GM12878 (cell line): ENCODE data around the gene ABT1. TPM values are rescaled to one million over a fixed set of nuclear protein-coding genes. Genes with fewer than 3 reads are reported as not detected.

Source experiments
- ATAC-seq: fragments of 200-7000 bp; cut with Tn5 transposase; 3 replicates; pipeline ENCODE4 v1.9.1; 2020; ENCODE audit warnings: mild to moderate bottlenecking, moderate library complexity
- BruUV-seq: library from RNA; stranded (reverse); fragments of 400-500 nt; replicated peaks from 2 replicates; lab custom pipeline; 2021; lab: Mats Ljungman, UMichigan
- CTCF ChIA-PET: fragments of 300-600 bp; sonication (Branson Sonifier 250); formaldehyde crosslinking; extraction: SDS; loops from one replicate; lab custom pipeline; 2021; ENCODE audit warnings: inconsistent platforms; lab: Yijun Ruan, JAX
- POLR2A ChIA-PET: fragments of 350-600 bp; formaldehyde crosslinking; extraction: SDS; loops from one replicate; lab custom pipeline; 2021; ENCODE audit warnings: inconsistent platforms; lab: Charles Lee
- RAD21 ChIA-PET: fragments of 300-600 bp; sonication (Branson Sonifier 250); formaldehyde crosslinking; loops from one replicate; lab custom pipeline; 2023; ENCODE audit warnings: antibody characterized with exemption; ENCODE audit not compliant: unreplicated experiment; lab: Charles Lee
- SMC1A ChIA-PET: fragments of 300-600 bp; sonication (Branson Sonifier 250); formaldehyde crosslinking; loops from one replicate; lab custom pipeline; 2023; ENCODE audit not compliant: unreplicated experiment, uncharacterized antibody; lab: Charles Lee
- DNase-seq: peaks from one replicate; pipeline ENCODE4 v3.0.0-alpha.2; 2011; ENCODE audit warnings: low read depth, low spot score
- FAIRE-seq: peaks from 3 replicates; lab custom pipeline; 2011; peaks lifted over from hg19 to GRCh38; lab: Jason Lieb, UNC
- H2AFZ ChIP-seq: 2 replicates; pipeline ENCODE4 v1.6.0; 2011; ENCODE audit warnings: low read depth, low read length, control low read depth; ENCODE audit not compliant: control insufficient read depth
- H3K27ac ChIP-seq: 2 replicates; pipeline ENCODE4 v1.5.1; 2011; ENCODE audit warnings: control low read depth; ENCODE audit not compliant: control insufficient read depth, insufficient read depth
- H3K27me3 ChIP-seq, 2 experiments: replicated peaks in 1 of 2; 2 replicates each; pipeline versions ENCODE4 v1.6.0 to v1.6.1; 2011; ENCODE audit warnings: low read length in 1 of 2; ENCODE audit not compliant: control insufficient read depth in 2 of 2, insufficient read depth in 2 of 2
- H3K36me3 ChIP-seq, 2 experiments: 2 replicates each; pipeline ENCODE4 v1.5.1; 2011; ENCODE audit warnings: low read length in 1 of 2; ENCODE audit not compliant: control insufficient read depth in 2 of 2, insufficient read depth in 2 of 2
- H3K4me1 ChIP-seq: 2 replicates; pipeline ENCODE4 v1.6.1; 2011; ENCODE audit warnings: mild to moderate bottlenecking, low read length, moderate library complexity, mixed read lengths; ENCODE audit not compliant: control insufficient read depth, insufficient read depth
- H3K4me2 ChIP-seq: 2 replicates; pipeline ENCODE4 v1.6.0; 2011; ENCODE audit warnings: control low read depth; ENCODE audit not compliant: control insufficient read depth, insufficient read depth
- H3K4me3 ChIP-seq: fragments of 200-600 bp; sonication (generic); 2 replicates; pipeline ENCODE4 v1.5.1; 2016
- H3K79me2 ChIP-seq: 2 replicates; pipeline ENCODE4 v1.6.0; 2011; ENCODE audit warnings: low read length; ENCODE audit not compliant: control insufficient read depth, insufficient read depth
- H3K9ac ChIP-seq: 2 replicates; pipeline ENCODE4 v1.8.0; 2011; ENCODE audit warnings: low read length, control low read depth, mixed read lengths; ENCODE audit not compliant: control insufficient read depth, insufficient read depth
- H3K9me3 ChIP-seq: replicated peaks from 3 replicates; pipeline ENCODE4 v1.5.1; 2011; ENCODE audit warnings: mild to moderate bottlenecking, low read length; ENCODE audit not compliant: control insufficient read depth, insufficient read depth
- H4K20me1 ChIP-seq: 2 replicates; pipeline ENCODE4 v1.6.0; 2011; ENCODE audit not compliant: control insufficient read depth, insufficient read depth
- ATF7 ChIP-seq: fragments of 450-650 bp; IDR thresholded peaks from 2 replicates; pipeline ENCODE4 v1.6.1; 2016; ENCODE audit warnings: low read depth, mild to moderate bottlenecking
- BACH1 ChIP-seq: fragments of 450-650 bp; IDR thresholded peaks from 2 replicates; pipeline ENCODE4 v1.6.1; 2017; ENCODE audit warnings: mild to moderate bottlenecking, borderline replicate concordance
- BHLHE40 ChIP-seq, 2 experiments: fragments of 450-650 bp in 1 of 2; IDR thresholded peaks; 2 replicates each; pipeline ENCODE4 v1.6.1; 2011 to 2017; ENCODE audit warnings: low read depth in 2 of 2, borderline replicate concordance in 1 of 2, improper control_type of control experiment in 1 of 2, low read length in 1 of 2, mild to moderate bottlenecking in 1 of 2
- CBX3 ChIP-seq: fragments of 200-600 bp; sonication (generic); IDR thresholded peaks from 2 replicates; pipeline ENCODE4 v1.6.1; 2016; ENCODE audit warnings: low read depth, borderline replicate concordance
- DPF2 ChIP-seq: fragments of 450-650 bp; IDR thresholded peaks from 2 replicates; pipeline ENCODE4 v1.6.1; 2017; ENCODE audit warnings: mild to moderate bottlenecking
- EZH2 ChIP-seq: IDR thresholded peaks from 2 replicates; pipeline ENCODE4 v1.6.1; 2012; ENCODE audit warnings: low read depth, mild to moderate bottlenecking, control low read depth, inconsistent platforms, low read length, borderline replicate concordance; ENCODE audit not compliant: control insufficient read depth
- FOXK2 ChIP-seq: fragments of 450-650 bp; IDR thresholded peaks from 2 replicates; pipeline ENCODE4 v1.6.1; 2017; ENCODE audit warnings: mild to moderate bottlenecking, moderate library complexity
- IKZF1 ChIP-seq: fragments of 450-650 bp; conservative IDR thresholded peaks from 2 replicates; pipeline ENCODE4 v1.6.1; 2017; ENCODE audit warnings: antibody characterized with exemption, mild to moderate bottlenecking
- MYC ChIP-seq: IDR thresholded peaks from 2 replicates; pipeline ENCODE4 v1.6.1; 2011; ENCODE audit warnings: mild to moderate bottlenecking, low read length, moderate library complexity, inconsistent platforms; ENCODE audit not compliant: insufficient read depth, insufficient replicate concordance, insufficient read length, severe bottlenecking
- NR2F1 ChIP-seq: fragments of 450-650 bp; conservative IDR thresholded peaks from 2 replicates; pipeline ENCODE4 v1.6.1; 2017; ENCODE audit warnings: mild to moderate bottlenecking
- RELA ChIP-seq: fragments of 450-650 bp; IDR thresholded peaks from 2 replicates; pipeline ENCODE4 v1.8.0; 2014; ENCODE audit warnings: borderline replicate concordance; ENCODE audit not compliant: partially characterized antibody
- RELB ChIP-seq: fragments of 450-650 bp; IDR thresholded peaks from 2 replicates; pipeline ENCODE4 v1.6.1; 2017; ENCODE audit warnings: low read depth, mild to moderate bottlenecking, moderate library complexity
- SMAD1 ChIP-seq: fragments of 450-650 bp; IDR thresholded peaks from 2 replicates; pipeline ENCODE4 v1.6.1; 2018; ENCODE audit warnings: mild to moderate bottlenecking, low read depth; ENCODE audit not compliant: partially characterized antibody
- SMARCA5 ChIP-seq: fragments of 450-650 bp; IDR thresholded peaks from 2 replicates; pipeline ENCODE4 v1.6.1; 2017; ENCODE audit warnings: mild to moderate bottlenecking
- SPI1 ChIP-seq: IDR thresholded peaks from 2 replicates; pipeline ENCODE4 v1.6.1; 2011; ENCODE audit warnings: low read depth, mild to moderate bottlenecking, low read length, moderate library complexity, borderline replicate concordance; ENCODE audit not compliant: insufficient read depth
- STAT1 ChIP-seq: fragments of 450-650 bp; conservative IDR thresholded peaks from 2 replicates; pipeline ENCODE4 v1.6.1; 2014; ENCODE audit warnings: antibody characterized with exemption, mild to moderate bottlenecking
- ZNF592 ChIP-seq: fragments of 450-650 bp; IDR thresholded peaks from 2 replicates; pipeline ENCODE4 v1.6.1; 2017; ENCODE audit warnings: mild to moderate bottlenecking, moderate library complexity
- ZSCAN29 ChIP-seq: fragments of 450-650 bp; IDR thresholded peaks from 2 replicates; pipeline ENCODE4 v1.6.1; 2017; ENCODE audit warnings: mild to moderate bottlenecking, moderate library complexity
- WGBS: methylation state at CpG from one replicate; pipeline ENCODE4 v1.1.6; 2016; ENCODE audit warnings: low lambda C conversion rate; ENCODE audit not compliant: insufficient replicate concordance, insufficient coverage; ENCODE audit errors: missing lambda C conversion rate; 5-methylcytosine and 5-hydroxymethylcytosine counted together
- in situ Hi-C: fragments of 300-500 bp; cut with MboI; formaldehyde crosslinking; loops from 9 replicates; pipeline ENCODE4 v1.14.3; 2018; ENCODE audit warnings: mixed read lengths
- intact Hi-C: fragments of 100-400 bp; cut with micrococcal nuclease; formaldehyde crosslinking; loops from one replicate; pipeline ENCODE4 v1.14.2; 2022; ENCODE audit not compliant: unreplicated experiment
- polyA plus RNA-seq, 11 experiments: library from polyadenylated mRNA; depleted of rRNA in 4 of 11; unstranded in 6 of 11; stranded (reverse) in 5 of 11; fragments of >200 nt; fragmentation: Nextera tagmentation in 4 of 11; fragmentation: Illumina TruSeq in 1 of 11; extraction: Ambion mirVana in 4 of 11; extraction: Trizol in 1 of 11; gene quantifications; 1 replicate in 1 of 11; 2 replicates in 10 of 11; pipeline versions ENCODE4 v1.2.1 to v1.2.3, GENCODE V29; 2011 to 2016; ENCODE audit warnings: inconsistent platforms in 2 of 11, missing spikeins in 2 of 11, low read depth in 1 of 11
- total RNA-seq, 4 experiments: library from RNA; depleted of rRNA in 3 of 4; stranded (reverse); fragments of >200 nt in 3 of 4; fragmentation: Illumina TruSeq in 1 of 4; extraction: Trizol in 1 of 4; gene quantifications; 2 replicates each; pipeline versions ENCODE4 v1.2.1 to v1.2.3, GENCODE V29; 2013 to 2021
- TF ChIP-seq, protein P1 (sequence below): fragments of 450-650 bp; IDR thresholded peaks from 2 replicates; pipeline ENCODE4 v1.6.1; 2016; ENCODE audit warnings: mild to moderate bottlenecking

Gene ABT1
- total and polyA plus RNA-seq, 10 of the 15 experiments (the other 5 are each of a cell fraction or from before 2014, with no cell fraction given): 8.4 to 43.5 (median 28.2) TPM

GRCh38 chr6:26599591-26599990 is 2.8 kb downstream of the ABT1 start:
- SMC1A ChIA-PET: no interaction called here
- Histone ChIP-seq H3K4me1 (peaks cover 18% of the 10 kb centered on the region), H3K4me2 (0 out of 2 replicates have a peak overlapping the region, but pooled peaks have one; percentile 35), H4K20me1 (no peaks in the 10 kb centered on the region), H2AFZ (no peak overlapping the region), H3K9ac (no peak overlapping the region), H3K27ac (no peak overlapping the region), H3K36me3 (peaks cover 1 to 15% of the 10 kb centered on the region in 2 experiments; a peak in 2 of 4 replicates), H3K27me3 (no peaks in the 10 kb centered on the region), H3K9me3 (no peaks in the 10 kb centered on the region), H3K79me2 (peaks cover 21% of the 10 kb centered on the region), H3K4me3 (no peak overlapping the region)
- FAIRE-seq (no peak), ATAC-seq (peak; percentile 23; the same call in 2 of the 3 replicates), DNase-seq (no peak)
- CTCF ChIA-PET: no interaction called here
- WGBS: 94% methylated on average over 1 of the region's 1 CpG
- RAD21 ChIA-PET: no interaction called here
- POLR2A ChIA-PET: no interaction called here
- intact Hi-C loops (loop anchor here (10.0 kb wide), 1 partner anchor 425 kb away; no protein-coding TSS in a partner anchor), in situ Hi-C loops (no loop called here)
- BruUV-seq: no TSS peak
- TF ChIP-seq, protein P1, sequence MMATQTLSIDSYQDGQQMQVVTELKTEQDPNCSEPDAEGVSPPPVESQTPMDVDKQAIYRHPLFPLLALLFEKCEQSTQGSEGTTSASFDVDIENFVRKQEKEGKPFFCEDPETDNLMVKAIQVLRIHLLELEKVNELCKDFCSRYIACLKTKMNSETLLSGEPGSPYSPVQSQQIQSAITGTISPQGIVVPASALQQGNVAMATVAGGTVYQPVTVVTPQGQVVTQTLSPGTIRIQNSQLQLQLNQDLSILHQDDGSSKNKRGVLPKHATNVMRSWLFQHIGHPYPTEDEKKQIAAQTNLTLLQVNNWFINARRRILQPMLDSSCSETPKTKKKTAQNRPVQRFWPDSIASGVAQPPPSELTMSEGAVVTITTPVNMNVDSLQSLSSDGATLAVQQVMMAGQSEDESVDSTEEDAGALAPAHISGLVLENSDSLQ: no peak; the same call in 1 of the 2 replicates
- TF ChIP-seq ZSCAN29 (peak; percentile 98), ATF7 (0 out of 2 replicates have a peak, but pooled peaks have one; percentile 23), STAT1 (no peak), CBX3 (no peak), BHLHE40 (IDR thresholded peaks at IDR 0.05; ENCODE audit: borderline replicate concordance in 1 of 2, low read depth in 2 of 2, low read length in 1 of 2) (peak in 1 of 2 experiments; percentile 16; a peak in 1 of 4 replicates), MYC (no peak), NR2F1 (no peak), ZNF592 (no peak), FOXK2 (no peak), SMAD1 (peak; percentile 49), BACH1 (peak; percentile 45; the same call in 1 of the 2 replicates), DPF2 (peak; percentile 63; the same call in 1 of the 2 replicates), EZH2 (no peak), IKZF1 (no peak), SMARCA5 (no peak), SPI1 (peak; percentile 79; the same call in 1 of the 2 replicates), RELB (0 out of 2 replicates have a peak, but pooled peaks have one; percentile 29), RELA (no peak)
